GM13977 (cell line): ENCODE results near the gene POLR3A.
"Not testable (repeated sequence)": the region's sequence is repeated elsewhere in the genome, so short reads cannot be mapped to it uniquely, and the experiment has no call there.

Experiments
- DNase-seq: peaks from one replicate; pipeline ENCODE4 v3.0.0; 2012; ENCODE audit warnings: low spot score
- CTCF ChIP-seq: IDR thresholded peaks from 2 replicates; pipeline ENCODE4 v1.5.1; 2012; ENCODE audit warnings: mild to moderate bottlenecking, control low read depth; ENCODE audit not compliant: insufficient read depth; ENCODE audit errors: extremely low read depth, missing control alignments
- in situ Hi-C: fragments of 300-500 bp; cut with MboI; formaldehyde crosslinking; loops from one replicate; pipeline ENCODE4 v1.12.0; 2022; ENCODE audit warnings: low sequenced_read_pairs, low pct_unique_long_range_greater_than_20kb, mixed read lengths, inconsistent platforms; ENCODE audit not compliant: unreplicated experiment

Gene POLR3A

GRCh38 chr10:78069151-78069550 is 39.8 kb upstream of the POLR3A start:
- no peak for DNase-seq
- in situ Hi-C loops: no loop called here
- TF ChIP-seq CTCF: no peak

- no peak for TF ChIP-seq CTCF
- no peak for DNase-seq
- in situ Hi-C loops: no loop called here
Observed at GRCh38 chr10:78066728-78067430, 37.6 kb upstream of the POLR3A start.

- in situ Hi-C loops: no loop called here
- no peak for DNase-seq
- no peak for TF ChIP-seq CTCF
Observed at GRCh38 chr10:78066012-78066411, 36.7 kb upstream of the POLR3A start.

GRCh38 chr10:78065611-78066010 is 36.3 kb upstream of the POLR3A start:
- DNase-seq: no peak
- in situ Hi-C loops: no loop called here
- TF ChIP-seq CTCF: no peak

- DNase-seq, in situ Hi-C loops: not testable (repeated sequence)
Observed at GRCh38 chr10:78064919-78065318, 35.6 kb upstream of the POLR3A start.

- in situ Hi-C loops: no loop called here
- no peak for DNase-seq
- TF ChIP-seq CTCF: no peak
Observed at GRCh38 chr10:78063236-78063635, 33.9 kb upstream of the POLR3A start.

GRCh38 chr10:78062296-78062695 is 33.0 kb upstream of the POLR3A start:
- TF ChIP-seq CTCF: no peak
- DNase-seq: no peak
- in situ Hi-C loops: no loop called here
